Frontal cortex (tissue), 1 donor: ENCODE measurements around the gene GSTM3. TPM values are rescaled to one million over a fixed set of nuclear protein-coding genes. Genes with fewer than 3 reads are reported as not detected.

Source experiments
- total RNA-seq: library from RNA; depleted of rRNA; stranded (reverse); fragments of >200 nt; gene quantifications from one replicate; pipeline ENCODE4 v1.2.3, GENCODE V29; 2014

Gene GSTM3
- total RNA-seq, 1 donor from 2014 or later, result 80.3 TPM

Other genes starting within 250 kb of the GSTM3 start
- gene CYB561D1, start 246.9 kb downstream of the GSTM3 start, total RNA-seq, result 4.9 TPM
- 8.2 TPM for gene AMIGO1, start 231.3 kb downstream of the GSTM3 start, total RNA-seq
- 4.9 TPM for gene GPR61, start 201.2 kb downstream of the GSTM3 start, total RNA-seq
- 16.3 TPM for gene GNAI3, start 192.4 kb downstream of the GSTM3 start, total RNA-seq
- gene GNAT2, start 121.4 kb downstream of the GSTM3 start, total RNA-seq, result not detected
- gene AMPD2, start 121.2 kb downstream of the GSTM3 start, total RNA-seq, result 51.0 TPM
- gene GSTM4, start 84.9 kb downstream of the GSTM3 start, total RNA-seq, result 3.7 TPM
- 18.8 TPM for gene GSTM2, start 73.0 kb downstream of the GSTM3 start, total RNA-seq
- 4.1 TPM for gene GSTM1, start 53.2 kb downstream of the GSTM3 start, total RNA-seq
- gene GSTM5, start 28.8 kb downstream of the GSTM3 start, total RNA-seq, result 3.7 TPM
- gene EPS8L3, start 22.9 kb upstream of the GSTM3 start, total RNA-seq, result not detected
- gene CSF1, start 169.8 kb upstream of the GSTM3 start, total RNA-seq, result 1.6 TPM
- 21.2 TPM for gene AHCYL1, start 243.7 kb upstream of the GSTM3 start, total RNA-seq